Measurements from ENCODE around the gene CMTM5. TPM values are rescaled to one million over a fixed set of nuclear protein-coding genes. Genes with fewer than 3 reads are reported as not detected.
"Not testable (repeated sequence)": the region's sequence is repeated elsewhere in the genome, so short reads cannot be mapped to it uniquely, and the experiment has no call there.

Gene CMTM5
- total and polyA plus RNA-seq, 9 donors: 0.88 to 4.5 (median 2.4) TPM

DNA sequence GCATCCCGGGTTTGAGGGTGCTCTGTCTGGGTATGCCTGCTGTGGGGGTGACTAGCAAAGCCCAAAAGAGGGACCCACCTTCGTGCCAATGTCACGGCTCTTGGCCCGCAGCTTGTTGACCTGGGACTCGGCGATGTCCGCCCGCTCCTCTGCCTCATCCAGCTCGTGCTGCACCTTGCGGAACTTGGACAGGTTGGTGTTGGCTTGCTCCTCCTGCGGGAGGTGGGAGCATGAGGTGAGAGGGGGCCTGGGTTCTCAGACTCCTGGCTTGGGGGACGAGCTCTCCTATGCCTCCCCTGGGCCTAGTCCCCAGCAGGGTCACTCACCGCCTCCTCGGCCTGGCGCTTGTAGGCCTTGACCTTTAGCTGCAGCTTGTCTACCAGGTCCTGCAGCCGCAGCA lies 36.8 kb downstream of the CMTM5 start:
- Histone ChIP-seq H3K27me3 (ENCODE audit: control insufficient read depth, insufficient read depth, low read length) (no peaks in the 10 kb centered on the region), H3K36me3 (ENCODE audit: control insufficient read depth, insufficient read depth, low read length) (no peaks in the 10 kb centered on the region), H3K4me3 (ENCODE audit: low read length) (no peak overlapping the region), H3K9me3 (replicated peaks; ENCODE audit: control insufficient read depth, low read depth, low read length) (no peaks in the 10 kb centered on the region), H3K27ac (ENCODE audit: low read length) (no peak overlapping the region), H3K4me1 (ENCODE audit: control insufficient read depth, insufficient read depth, low read length) (no peaks in the 10 kb centered on the region)
- no peak for DNase-seq
- 86% methylated on average over 13 of the region's 16 CpGs for WGBS (ENCODE audit: insufficient coverage)

DNA sequence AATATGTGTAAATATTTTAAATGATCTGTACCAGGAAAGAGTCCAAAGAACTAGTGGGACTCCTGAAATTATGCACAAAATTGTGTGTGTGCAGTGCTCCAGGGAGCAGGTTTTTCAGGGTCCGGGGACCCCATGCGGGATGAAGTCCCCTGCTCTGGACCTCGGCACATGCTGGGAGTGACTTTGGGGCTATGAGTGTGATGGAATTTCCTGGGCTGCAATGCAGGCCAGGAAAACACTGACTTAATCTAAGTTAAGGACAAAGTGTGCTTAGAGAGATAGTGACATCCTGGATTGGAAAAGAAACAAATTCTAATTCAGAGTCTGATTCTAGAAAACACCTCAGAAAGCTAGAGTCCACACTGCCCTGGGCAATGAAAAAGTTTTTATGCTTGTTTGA lies 37.4 kb downstream of the CMTM5 start:
- H3K4me3 ChIP-seq (ENCODE audit: low read length): no peak overlapping the region
- no peak overlapping the region for H3K27ac ChIP-seq (ENCODE audit: low read length)
- DNase-seq: no peak
- H3K4me1 ChIP-seq (ENCODE audit: control insufficient read depth, insufficient read depth, low read length): no peaks in the 10 kb centered on the region
- H3K27me3 ChIP-seq (ENCODE audit: control insufficient read depth, insufficient read depth, low read length): no peaks in the 10 kb centered on the region
- H3K9me3 ChIP-seq (replicated peaks; ENCODE audit: control insufficient read depth, low read depth, low read length): no peaks in the 10 kb centered on the region
- 50% methylated on average over 3 of the region's 3 CpGs for WGBS (ENCODE audit: insufficient coverage)
- no peaks in the 10 kb centered on the region for H3K36me3 ChIP-seq (ENCODE audit: control insufficient read depth, insufficient read depth, low read length)

- H3K9me3 ChIP-seq (replicated peaks; ENCODE audit: control insufficient read depth, low read depth, low read length): no peaks in the 10 kb centered on the region
- H3K27me3 ChIP-seq (ENCODE audit: control insufficient read depth, insufficient read depth, low read length): no peaks in the 10 kb centered on the region
- DNase-seq: no peak
- no peaks in the 10 kb centered on the region for H3K4me1 ChIP-seq (ENCODE audit: control insufficient read depth, insufficient read depth, low read length)
- H3K4me3 ChIP-seq (ENCODE audit: low read length): no peak overlapping the region
- no peaks in the 10 kb centered on the region for H3K36me3 ChIP-seq (ENCODE audit: control insufficient read depth, insufficient read depth, low read length)
- H3K27ac ChIP-seq (ENCODE audit: low read length): no peak overlapping the region
- 92% methylated on average over 37 of the region's 39 CpGs for WGBS (ENCODE audit: insufficient coverage)
Observed at GRCh38 chr14:23414906-23415820, 38.3 kb downstream of the CMTM5 start.

DNA sequence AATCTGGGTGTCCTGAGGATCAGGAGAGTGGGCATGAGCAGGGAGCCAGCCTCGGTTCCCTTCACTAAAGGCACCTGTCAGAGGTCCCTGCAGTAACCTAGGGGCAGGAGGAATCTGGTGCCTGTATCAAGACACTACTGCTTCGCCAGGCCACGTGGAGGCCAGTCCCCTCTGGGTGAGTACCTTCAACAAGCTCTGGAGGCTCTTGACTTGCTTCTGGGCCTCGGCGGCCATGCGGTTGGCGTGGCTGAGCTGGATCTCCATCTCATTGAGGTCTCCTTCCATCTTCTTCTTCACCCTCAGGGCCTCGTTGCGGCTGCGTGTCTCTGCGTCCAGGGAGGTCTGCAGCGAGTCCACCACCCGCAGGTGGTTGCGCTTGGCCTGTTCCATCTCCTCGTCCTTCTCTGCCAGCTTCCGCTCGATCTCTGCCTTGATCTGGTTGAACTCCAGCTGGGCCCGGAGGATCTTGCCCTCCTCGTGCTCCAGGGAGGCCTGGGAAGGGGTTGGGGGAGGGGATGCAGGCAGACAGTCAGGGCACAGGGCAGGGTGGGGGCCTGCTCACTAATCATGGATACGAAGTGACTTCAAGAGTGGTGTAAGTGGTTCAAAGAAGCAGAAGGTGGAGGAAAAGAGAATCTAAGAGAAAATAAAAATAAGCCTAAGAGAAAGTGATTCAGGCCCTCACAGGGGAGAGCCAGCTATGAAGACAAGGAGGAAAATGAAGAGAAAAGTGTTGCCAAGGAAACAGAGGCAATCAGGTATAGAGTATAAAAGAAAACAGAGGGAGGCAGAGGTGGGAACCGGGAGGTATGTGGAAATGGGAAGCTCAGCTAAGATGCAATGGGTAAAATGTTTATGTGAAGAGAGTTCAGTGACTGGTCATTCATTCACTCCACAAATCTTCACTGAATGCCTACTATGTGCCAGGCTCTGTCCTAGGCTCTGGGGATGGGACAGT lies 39.3 kb downstream of the CMTM5 start:
- H3K27ac ChIP-seq (ENCODE audit: low read length): no peak overlapping the region
- no peak overlapping the region for H3K4me3 ChIP-seq (ENCODE audit: low read length)
- H3K9me3 ChIP-seq (replicated peaks; ENCODE audit: control insufficient read depth, low read depth, low read length): no peaks in the 10 kb centered on the region
- H3K4me1 ChIP-seq (ENCODE audit: control insufficient read depth, insufficient read depth, low read length): no peaks in the 10 kb centered on the region
- no peaks in the 10 kb centered on the region for H3K36me3 ChIP-seq (ENCODE audit: control insufficient read depth, insufficient read depth, low read length)
- no peak for DNase-seq
- no peaks in the 10 kb centered on the region for H3K27me3 ChIP-seq (ENCODE audit: control insufficient read depth, insufficient read depth, low read length)
- WGBS (ENCODE audit: insufficient coverage): 69% methylated on average over 9 of the region's 21 CpGs

DNA sequence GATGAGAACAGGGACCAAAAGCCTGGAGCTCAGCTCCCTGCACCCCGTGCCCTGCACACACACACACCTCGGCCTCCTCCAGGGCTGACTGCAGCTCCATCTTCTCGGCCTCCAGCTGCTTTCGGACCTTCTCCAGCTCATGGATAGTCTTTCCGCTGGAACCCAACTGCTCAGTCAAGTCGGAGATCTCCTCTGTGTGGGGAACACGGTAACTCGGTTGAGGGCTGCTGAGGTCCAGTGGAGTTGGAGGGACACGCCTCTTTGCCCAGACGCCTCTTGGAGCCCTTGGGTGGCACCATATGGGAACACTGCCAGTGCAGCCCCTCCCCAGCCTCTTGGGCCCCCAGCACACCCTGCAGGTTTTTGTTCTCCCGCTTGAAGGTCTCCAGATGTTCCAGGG lies 40.0 kb downstream of the CMTM5 start:
- no peaks in the 10 kb centered on the region for H3K9me3 ChIP-seq (replicated peaks; ENCODE audit: control insufficient read depth, low read depth, low read length)
- WGBS (ENCODE audit: insufficient coverage): 84% methylated on average over 11 of the region's 11 CpGs
- H3K27ac ChIP-seq (ENCODE audit: low read length): no peak overlapping the region
- no peaks in the 10 kb centered on the region for H3K36me3 ChIP-seq (ENCODE audit: control insufficient read depth, insufficient read depth, low read length)
- H3K4me3 ChIP-seq (ENCODE audit: low read length): no peak overlapping the region
- no peaks in the 10 kb centered on the region for H3K27me3 ChIP-seq (ENCODE audit: control insufficient read depth, insufficient read depth, low read length)
- no peaks in the 10 kb centered on the region for H3K4me1 ChIP-seq (ENCODE audit: control insufficient read depth, insufficient read depth, low read length)
- DNase-seq: no peak

GRCh38 chr14:23417269-23417668 lies 40.4 kb downstream of the CMTM5 start:
- not testable (repeated sequence) for H3K27me3 ChIP-seq (ENCODE audit: control insufficient read depth, insufficient read depth, low read length); H3K9me3 ChIP-seq (replicated peaks; ENCODE audit: control insufficient read depth, low read depth, low read length); H3K4me1 ChIP-seq (ENCODE audit: control insufficient read depth, insufficient read depth, low read length); H3K4me3 ChIP-seq (ENCODE audit: low read length); H3K36me3 ChIP-seq (ENCODE audit: control insufficient read depth, insufficient read depth, low read length); DNase-seq; H3K27ac ChIP-seq (ENCODE audit: low read length)
- 84% methylated on average over 11 of the region's 12 CpGs for WGBS (ENCODE audit: insufficient coverage)

- Histone ChIP-seq H3K4me3 (ENCODE audit: low read length) (no peak overlapping the region), H3K36me3 (ENCODE audit: control insufficient read depth, insufficient read depth, low read length) (no peaks in the 10 kb centered on the region), H3K9me3 (replicated peaks; ENCODE audit: control insufficient read depth, low read depth, low read length) (no peaks in the 10 kb centered on the region), H3K4me1 (ENCODE audit: control insufficient read depth, insufficient read depth, low read length) (no peaks in the 10 kb centered on the region), H3K27ac (ENCODE audit: low read length) (no peak overlapping the region), H3K27me3 (ENCODE audit: control insufficient read depth, insufficient read depth, low read length) (no peaks in the 10 kb centered on the region)
- 84% methylated on average over 12 of the region's 21 CpGs for WGBS (ENCODE audit: insufficient coverage)
- DNase-seq: no peak
Observed at GRCh38 chr14:23418021-23418420, 41.2 kb downstream of the CMTM5 start.

DNA sequence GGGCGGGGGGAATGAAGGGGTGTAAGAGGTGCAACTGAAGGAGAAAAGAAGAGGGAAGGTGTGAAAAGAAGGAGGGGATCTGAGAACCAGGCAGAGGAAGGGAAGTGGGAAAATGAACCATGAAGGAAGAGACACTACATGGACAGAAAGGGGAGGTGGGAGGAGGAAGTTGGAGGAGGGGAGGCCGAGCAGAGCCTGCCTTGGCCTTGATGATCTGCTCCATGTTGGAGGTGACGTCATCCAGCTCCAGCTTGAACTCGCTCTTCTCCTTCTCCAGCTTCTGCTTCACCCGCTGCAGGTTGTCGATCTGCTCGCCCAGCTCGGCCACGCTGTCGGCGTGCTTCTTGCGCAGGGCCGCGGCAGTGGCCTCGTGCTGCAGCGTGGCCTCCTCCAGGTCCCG lies 42.8 kb downstream of the CMTM5 start:
- H3K9me3 ChIP-seq (replicated peaks; ENCODE audit: control insufficient read depth, low read depth, low read length); H3K27me3 ChIP-seq (ENCODE audit: control insufficient read depth, insufficient read depth, low read length); DNase-seq; H3K4me1 ChIP-seq (ENCODE audit: control insufficient read depth, insufficient read depth, low read length); H3K27ac ChIP-seq (ENCODE audit: low read length); H3K4me3 ChIP-seq (ENCODE audit: low read length); H3K36me3 ChIP-seq (ENCODE audit: control insufficient read depth, insufficient read depth, low read length): not testable (repeated sequence)
- WGBS (ENCODE audit: insufficient coverage): 67% methylated on average over 1 of the region's 17 CpGs

GRCh38 chr14:23421594-23421993 lies 44.7 kb downstream of the CMTM5 start:
- Histone ChIP-seq H3K27ac (ENCODE audit: low read length) (no peak overlapping the region), H3K36me3 (ENCODE audit: control insufficient read depth, insufficient read depth, low read length) (no peaks in the 10 kb centered on the region)

DNA sequence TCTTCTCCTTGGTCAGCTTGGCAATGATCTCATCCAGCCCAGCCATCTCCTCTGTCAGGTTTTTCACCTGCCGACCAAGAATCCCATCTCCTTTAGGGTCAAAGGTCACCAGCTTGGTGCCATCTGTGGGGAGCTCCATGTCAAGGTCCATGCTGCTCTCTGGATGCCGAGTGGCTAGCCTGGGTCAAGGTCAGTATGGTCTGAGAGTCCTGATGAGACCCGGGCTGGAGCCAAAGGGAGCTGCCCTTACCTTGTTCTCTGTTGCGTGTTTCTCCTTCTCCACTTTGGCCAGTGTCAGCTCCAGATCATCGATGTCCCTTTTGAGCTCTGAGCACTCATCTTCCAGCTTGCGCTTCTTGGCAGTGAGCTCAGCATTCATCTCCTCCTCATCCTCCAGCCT lies 46.8 kb downstream of the CMTM5 start:
- Histone ChIP-seq H3K9me3 (replicated peaks; ENCODE audit: control insufficient read depth, low read depth, low read length) (no peaks in the 10 kb centered on the region), H3K27ac (ENCODE audit: low read length) (no peak overlapping the region), H3K27me3 (ENCODE audit: control insufficient read depth, insufficient read depth, low read length) (no peaks in the 10 kb centered on the region), H3K36me3 (ENCODE audit: control insufficient read depth, insufficient read depth, low read length) (peaks cover 3% of the 10 kb centered on the region), H3K4me1 (ENCODE audit: control insufficient read depth, insufficient read depth, low read length) (no peaks in the 10 kb centered on the region), H3K4me3 (ENCODE audit: low read length) (no peak overlapping the region)
- 80% methylated on average over 5 of the region's 6 CpGs for WGBS (ENCODE audit: insufficient coverage)
- DNase-seq: no peak

More at GRCh38 chr14:23421594-23421993, 44.7 kb downstream of the CMTM5 start:
- no peaks in the 10 kb centered on the region for H3K9me3 ChIP-seq (replicated peaks; ENCODE audit: control insufficient read depth, low read depth, low read length)
- no peak overlapping the region for H3K4me3 ChIP-seq (ENCODE audit: low read length)
- no peaks in the 10 kb centered on the region for H3K27me3 ChIP-seq (ENCODE audit: control insufficient read depth, insufficient read depth, low read length)
- no peaks in the 10 kb centered on the region for H3K4me1 ChIP-seq (ENCODE audit: control insufficient read depth, insufficient read depth, low read length)
- DNase-seq: no peak

Data from muscle of leg (tissue), 11 donors.